ENCODE data around the gene CMSS1.

Gene CMSS1

DNA sequence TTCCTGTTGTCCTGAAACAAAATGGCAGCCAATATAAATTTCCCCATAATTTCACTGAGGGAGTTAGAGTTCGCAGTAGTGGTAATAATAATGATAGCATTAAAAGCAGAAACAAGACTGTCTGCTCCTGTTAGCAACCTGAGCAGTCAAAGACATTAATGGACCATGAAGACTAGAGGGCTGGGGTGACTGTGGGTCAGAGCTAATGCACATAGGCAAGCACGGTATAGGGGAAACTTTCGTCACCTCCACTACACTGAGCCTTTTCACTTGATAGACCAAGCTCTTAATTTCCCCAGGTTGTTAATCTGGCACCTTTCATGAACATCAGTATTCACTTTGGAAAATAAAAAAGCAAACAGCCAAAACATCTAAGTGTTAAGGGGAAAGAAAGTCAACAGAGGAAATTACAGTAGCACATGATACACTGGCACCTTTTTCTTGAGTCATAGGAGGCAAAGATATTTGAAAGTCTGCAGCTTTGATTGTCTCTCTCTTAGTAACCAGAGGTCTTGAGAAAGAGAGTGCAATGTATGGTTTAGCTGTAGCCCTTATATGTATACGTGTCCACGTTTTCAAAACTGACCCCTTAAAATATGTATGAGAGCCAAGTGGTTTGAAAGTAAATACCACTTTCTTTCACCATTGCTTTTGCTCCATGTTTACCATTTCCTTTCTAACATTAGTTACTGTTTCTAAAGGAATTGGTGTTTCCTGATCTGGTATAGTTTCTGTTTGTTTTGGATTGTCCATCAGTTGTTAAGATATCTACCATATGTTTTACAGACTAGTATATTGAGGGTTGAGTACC is 191.8 kb downstream of the CMSS1 start:
- TF ChIP-seq POLR2AphosphoS5 (IDR thresholded peaks at IDR 0.05; ENCODE audit: low read depth, low read length): no peak
- TF ChIP-seq TAF1 (IDR thresholded peaks at IDR 0.05; ENCODE audit: borderline replicate concordance, insufficient read depth, low read length): no peak
- TF ChIP-seq FOXP2 (optimal IDR thresholded peaks at IDR 0.05; ENCODE audit: borderline replicate concordance, extremely low read depth, extremely low read length, insufficient read depth): no peak
- no peak for TF ChIP-seq SIN3A (IDR thresholded peaks at IDR 0.05; ENCODE audit: borderline replicate concordance, insufficient read depth, low read length)
- TF ChIP-seq, protein P1, sequence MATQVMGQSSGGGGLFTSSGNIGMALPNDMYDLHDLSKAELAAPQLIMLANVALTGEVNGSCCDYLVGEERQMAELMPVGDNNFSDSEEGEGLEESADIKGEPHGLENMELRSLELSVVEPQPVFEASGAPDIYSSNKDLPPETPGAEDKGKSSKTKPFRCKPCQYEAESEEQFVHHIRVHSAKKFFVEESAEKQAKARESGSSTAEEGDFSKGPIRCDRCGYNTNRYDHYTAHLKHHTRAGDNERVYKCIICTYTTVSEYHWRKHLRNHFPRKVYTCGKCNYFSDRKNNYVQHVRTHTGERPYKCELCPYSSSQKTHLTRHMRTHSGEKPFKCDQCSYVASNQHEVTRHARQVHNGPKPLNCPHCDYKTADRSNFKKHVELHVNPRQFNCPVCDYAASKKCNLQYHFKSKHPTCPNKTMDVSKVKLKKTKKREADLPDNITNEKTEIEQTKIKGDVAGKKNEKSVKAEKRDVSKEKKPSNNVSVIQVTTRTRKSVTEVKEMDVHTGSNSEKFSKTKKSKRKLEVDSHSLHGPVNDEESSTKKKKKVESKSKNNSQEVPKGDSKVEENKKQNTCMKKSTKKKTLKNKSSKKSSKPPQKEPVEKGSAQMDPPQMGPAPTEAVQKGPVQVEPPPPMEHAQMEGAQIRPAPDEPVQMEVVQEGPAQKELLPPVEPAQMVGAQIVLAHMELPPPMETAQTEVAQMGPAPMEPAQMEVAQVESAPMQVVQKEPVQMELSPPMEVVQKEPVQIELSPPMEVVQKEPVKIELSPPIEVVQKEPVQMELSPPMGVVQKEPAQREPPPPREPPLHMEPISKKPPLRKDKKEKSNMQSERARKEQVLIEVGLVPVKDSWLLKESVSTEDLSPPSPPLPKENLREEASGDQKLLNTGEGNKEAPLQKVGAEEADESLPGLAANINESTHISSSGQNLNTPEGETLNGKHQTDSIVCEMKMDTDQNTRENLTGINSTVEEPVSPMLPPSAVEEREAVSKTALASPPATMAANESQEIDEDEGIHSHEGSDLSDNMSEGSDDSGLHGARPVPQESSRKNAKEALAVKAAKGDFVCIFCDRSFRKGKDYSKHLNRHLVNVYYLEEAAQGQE (IDR thresholded peaks at IDR 0.05; ENCODE audit: insufficient read depth in 1 of 2, low read depth in 2 of 2, low read length in 2 of 2): no peak

DNA sequence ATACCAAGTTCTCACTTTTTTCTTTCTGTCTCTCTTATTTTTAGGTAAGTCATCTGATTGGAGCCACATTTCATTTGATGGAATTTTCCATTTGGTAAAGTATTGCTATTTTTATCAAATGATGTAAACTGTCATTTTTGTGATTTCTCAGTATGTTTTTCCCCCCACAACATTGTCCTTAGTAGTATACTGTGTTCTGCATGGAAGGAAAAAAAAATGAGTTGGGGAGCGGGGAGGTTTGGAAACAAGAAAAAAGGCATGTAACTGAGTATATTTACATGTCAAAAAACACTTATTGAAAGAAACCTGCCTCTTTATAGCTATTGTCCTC is 192.4 kb downstream of the CMSS1 start:
- no peak for TF ChIP-seq SIN3A (IDR thresholded peaks at IDR 0.05; ENCODE audit: borderline replicate concordance, insufficient read depth, low read length)
- TF ChIP-seq, protein P1 (IDR thresholded peaks at IDR 0.05; ENCODE audit: insufficient read depth in 1 of 2, low read depth in 2 of 2, low read length in 2 of 2): no peak
- no peak for TF ChIP-seq TAF1 (IDR thresholded peaks at IDR 0.05; ENCODE audit: borderline replicate concordance, insufficient read depth, low read length)
- no peak for TF ChIP-seq POLR2AphosphoS5 (IDR thresholded peaks at IDR 0.05; ENCODE audit: low read depth, low read length)
- no peak for TF ChIP-seq FOXP2 (optimal IDR thresholded peaks at IDR 0.05; ENCODE audit: borderline replicate concordance, extremely low read depth, extremely low read length, insufficient read depth)

DNA sequence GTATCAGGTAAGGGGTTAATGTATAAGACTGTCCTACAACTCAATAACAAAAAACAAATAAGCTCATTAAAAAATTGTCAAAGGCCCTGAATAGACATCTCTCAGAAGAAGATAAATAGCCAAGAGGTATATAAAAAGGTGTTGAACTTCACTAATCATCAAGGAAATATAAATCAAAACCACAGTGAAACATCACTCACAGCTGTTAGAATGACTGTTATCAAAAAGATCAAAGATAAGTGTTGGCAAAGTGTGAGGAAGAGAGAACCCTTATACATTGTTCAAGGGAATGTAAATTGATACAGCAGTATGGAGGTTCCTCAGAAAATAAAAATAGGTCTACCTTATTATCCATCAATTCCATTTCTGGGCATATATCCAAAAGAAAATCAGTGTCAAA is 201.1 kb downstream of the CMSS1 start:
- TF ChIP-seq, protein P1 (IDR thresholded peaks at IDR 0.05; ENCODE audit: insufficient read depth in 1 of 2, low read depth in 2 of 2, low read length in 2 of 2): no peak
- TF ChIP-seq FOXP2 (optimal IDR thresholded peaks at IDR 0.05; ENCODE audit: borderline replicate concordance, extremely low read depth, extremely low read length, insufficient read depth) (no peak), TAF1 (IDR thresholded peaks at IDR 0.05; ENCODE audit: borderline replicate concordance, insufficient read depth, low read length) (no peak)

DNA sequence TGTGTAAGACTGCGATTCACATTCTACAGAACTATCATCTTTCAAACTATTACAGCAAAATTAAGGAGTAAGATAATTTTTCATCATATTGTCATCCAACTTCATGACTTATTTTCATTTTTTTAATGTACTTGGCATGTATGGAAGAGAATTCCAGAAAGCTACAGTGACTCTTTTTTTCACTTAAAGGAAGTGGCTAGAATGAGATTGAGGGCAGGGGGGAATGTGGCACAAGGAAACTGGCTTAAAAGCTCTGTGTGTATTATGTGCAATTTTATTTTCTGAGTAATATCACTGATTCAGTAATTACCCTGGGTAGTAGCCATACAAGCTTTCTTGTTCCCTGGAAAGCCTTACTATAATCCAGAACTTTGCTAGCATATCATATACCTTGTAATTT is 202.1 kb downstream of the CMSS1 start:
- TF ChIP-seq POLR2AphosphoS5 (IDR thresholded peaks at IDR 0.05; ENCODE audit: low read depth, low read length) (no peak), SIN3A (IDR thresholded peaks at IDR 0.05; ENCODE audit: borderline replicate concordance, insufficient read depth, low read length) (no peak), FOXP2 (optimal IDR thresholded peaks at IDR 0.05; ENCODE audit: borderline replicate concordance, extremely low read depth, extremely low read length, insufficient read depth) (no peak), TAF1 (IDR thresholded peaks at IDR 0.05; ENCODE audit: borderline replicate concordance, insufficient read depth, low read length) (no peak)
- TF ChIP-seq, protein P1 (IDR thresholded peaks at IDR 0.05; ENCODE audit: insufficient read depth in 1 of 2, low read depth in 2 of 2, low read length in 2 of 2): no peak
